AG09319 (cell line): ENCODE measurements around the gene PAWR.

Experiments
- DNase-seq: peaks from one replicate; pipeline ENCODE4 v3.0.0-alpha.2; 2010; ENCODE audit warnings: low read depth; ENCODE audit errors: extremely low read depth
- TF ChIP-seq, protein P1 (sequence below): IDR thresholded peaks from 2 replicates; pipeline ENCODE4 v1.5.1; 2011; ENCODE audit warnings: low read depth, mild to moderate bottlenecking, inconsistent platforms, low read length, moderate library complexity

The PAWR gene

DNA sequence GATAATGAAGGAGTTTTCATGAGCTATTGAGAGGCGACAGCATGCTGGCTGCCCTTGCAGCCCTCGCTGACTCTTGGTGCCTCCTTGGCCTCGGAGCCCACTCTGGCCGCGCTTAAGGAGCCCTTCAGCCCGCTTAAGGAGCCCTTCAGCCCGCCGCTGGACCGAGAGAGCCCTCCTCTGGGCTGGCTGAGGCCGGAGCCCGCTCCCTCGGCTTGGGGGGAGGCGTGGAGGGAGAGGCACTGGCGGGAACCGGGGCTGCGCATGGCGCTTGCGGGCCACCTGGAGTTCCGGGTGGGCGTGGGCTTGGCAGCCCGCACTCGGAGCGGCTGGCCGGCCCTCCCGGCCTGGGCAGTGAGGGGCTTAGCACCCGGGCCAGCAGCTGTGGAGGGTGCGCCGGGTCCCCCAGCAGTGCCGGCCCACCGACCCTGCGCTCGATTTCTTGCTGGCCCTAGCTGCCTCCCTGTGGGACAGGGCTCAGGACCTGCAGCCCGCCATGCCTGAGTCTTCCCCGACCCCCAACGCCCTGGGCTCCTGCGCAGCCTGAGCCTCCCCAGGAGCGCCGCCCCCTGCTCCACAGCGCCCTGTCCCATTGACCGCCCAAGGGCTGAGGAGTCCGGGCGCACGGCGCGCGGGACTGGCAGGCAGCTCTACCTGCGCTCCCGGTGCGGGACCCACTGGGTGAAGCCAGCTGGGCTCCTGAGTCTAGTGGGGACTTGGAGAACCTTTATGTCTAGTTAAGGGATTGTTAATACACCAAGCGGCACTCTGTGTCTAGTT is 20.1 kb upstream of the PAWR start:
- DNase-seq = no peak
- TF ChIP-seq, protein P1, sequence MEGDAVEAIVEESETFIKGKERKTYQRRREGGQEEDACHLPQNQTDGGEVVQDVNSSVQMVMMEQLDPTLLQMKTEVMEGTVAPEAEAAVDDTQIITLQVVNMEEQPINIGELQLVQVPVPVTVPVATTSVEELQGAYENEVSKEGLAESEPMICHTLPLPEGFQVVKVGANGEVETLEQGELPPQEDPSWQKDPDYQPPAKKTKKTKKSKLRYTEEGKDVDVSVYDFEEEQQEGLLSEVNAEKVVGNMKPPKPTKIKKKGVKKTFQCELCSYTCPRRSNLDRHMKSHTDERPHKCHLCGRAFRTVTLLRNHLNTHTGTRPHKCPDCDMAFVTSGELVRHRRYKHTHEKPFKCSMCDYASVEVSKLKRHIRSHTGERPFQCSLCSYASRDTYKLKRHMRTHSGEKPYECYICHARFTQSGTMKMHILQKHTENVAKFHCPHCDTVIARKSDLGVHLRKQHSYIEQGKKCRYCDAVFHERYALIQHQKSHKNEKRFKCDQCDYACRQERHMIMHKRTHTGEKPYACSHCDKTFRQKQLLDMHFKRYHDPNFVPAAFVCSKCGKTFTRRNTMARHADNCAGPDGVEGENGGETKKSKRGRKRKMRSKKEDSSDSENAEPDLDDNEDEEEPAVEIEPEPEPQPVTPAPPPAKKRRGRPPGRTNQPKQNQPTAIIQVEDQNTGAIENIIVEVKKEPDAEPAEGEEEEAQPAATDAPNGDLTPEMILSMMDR = no peak

DNA sequence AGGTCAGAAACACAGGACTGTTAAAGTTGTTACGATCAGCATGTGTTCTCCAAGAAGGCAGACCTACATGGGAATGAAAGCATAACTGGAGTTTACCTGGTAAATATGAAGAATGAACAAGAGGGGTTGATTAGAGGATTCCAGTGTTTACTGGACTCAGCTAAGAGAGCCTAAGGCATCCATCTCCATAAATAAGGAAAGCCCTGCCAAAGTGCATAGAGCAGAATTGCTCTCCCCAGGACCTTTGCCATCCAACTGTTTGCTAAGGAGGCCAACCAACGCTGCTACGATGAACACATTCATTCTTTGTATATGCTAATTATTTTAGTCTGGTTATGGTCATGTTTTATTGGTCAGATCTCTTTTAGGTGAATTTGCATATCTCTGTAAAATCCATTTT is 17.1 kb upstream of the PAWR start:
- TF ChIP-seq, protein P1 = no peak
- DNase-seq = no peak

DNA sequence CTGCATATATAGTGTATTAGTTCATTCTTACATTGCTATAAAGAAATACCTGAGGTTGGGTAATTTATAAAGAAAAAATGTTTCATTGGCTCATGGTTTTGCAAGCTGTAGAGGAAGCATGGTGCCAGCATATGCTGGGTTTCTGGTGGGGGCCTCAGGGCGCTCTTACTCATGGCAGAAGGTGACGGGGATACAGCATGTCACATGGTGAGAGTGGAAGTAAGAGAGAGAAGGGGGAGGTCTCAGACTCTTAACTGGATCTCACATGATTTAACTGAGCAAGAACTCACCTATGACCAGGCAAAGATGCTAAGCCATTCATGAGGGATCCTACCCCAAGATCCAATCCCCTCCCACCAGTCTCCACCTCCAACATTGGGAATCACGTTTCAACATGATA is 15.9 kb upstream of the PAWR start:
- TF ChIP-seq, protein P1 = no peak
- no peak for DNase-seq

DNA sequence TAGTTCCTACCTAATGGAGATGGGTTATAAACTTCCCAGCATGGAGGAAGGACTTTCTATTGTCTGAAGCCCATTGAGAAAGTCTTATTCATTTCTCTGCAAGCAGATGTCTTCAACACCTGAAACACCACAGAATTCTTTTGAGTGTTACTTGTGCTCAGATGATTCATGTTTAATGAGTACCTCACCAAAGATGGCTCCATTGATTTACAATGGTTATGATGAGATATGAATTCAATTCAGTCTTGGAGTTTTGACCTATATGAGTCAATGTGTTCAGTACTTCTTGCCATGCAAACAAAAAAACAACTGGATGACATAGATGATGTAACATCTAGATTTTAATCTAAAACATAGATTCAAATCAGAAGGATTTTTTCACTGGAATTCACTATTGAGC is 15.4 kb upstream of the PAWR start:
- TF ChIP-seq, protein P1 = no peak

DNA sequence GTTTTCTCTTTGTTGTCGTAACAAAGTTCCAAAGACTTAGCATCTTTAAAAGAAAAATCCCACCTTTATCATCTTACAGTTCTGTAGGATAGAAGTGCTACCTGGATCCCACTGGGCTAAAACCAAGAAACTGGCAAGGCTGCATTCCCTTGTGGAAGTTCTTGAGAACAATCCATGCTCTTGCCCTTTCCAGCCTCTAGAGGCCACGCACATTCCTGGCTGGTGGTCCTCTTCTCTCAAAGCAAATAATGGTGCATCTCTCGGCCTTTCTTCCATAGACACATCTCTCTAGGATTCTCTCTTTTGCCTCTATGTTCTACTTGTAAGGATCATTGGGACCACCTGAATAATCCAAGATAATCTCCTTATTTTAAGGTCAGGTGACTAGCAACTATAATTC is 8.2 kb upstream of the PAWR start:
- TF ChIP-seq, protein P1 = no peak
- DNase-seq = no peak

More for the DNA sequence above, 15.4 kb upstream of the PAWR start:
- DNase-seq = no peak

DNA sequence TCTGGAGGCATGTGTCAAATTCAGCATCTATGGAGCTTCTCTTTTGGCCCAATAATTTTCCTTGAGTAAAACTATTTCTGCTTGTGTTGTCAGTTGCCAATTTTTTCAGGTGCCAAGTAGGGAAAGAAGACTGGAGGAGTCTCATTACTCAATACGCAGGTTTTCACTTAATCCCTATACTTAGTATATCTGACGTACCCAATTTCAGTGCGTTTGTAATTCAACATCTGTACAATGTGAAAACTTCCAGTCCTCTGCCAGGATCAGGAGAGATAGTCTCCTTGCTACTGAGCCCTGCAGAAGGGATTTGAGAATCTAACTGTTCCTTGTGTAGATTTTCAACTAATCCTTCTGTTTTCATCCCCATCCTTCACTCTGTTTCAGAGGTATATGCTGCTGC is 5.7 kb upstream of the PAWR start:
- TF ChIP-seq, protein P1 = no peak
- DNase-seq = no peak

DNA sequence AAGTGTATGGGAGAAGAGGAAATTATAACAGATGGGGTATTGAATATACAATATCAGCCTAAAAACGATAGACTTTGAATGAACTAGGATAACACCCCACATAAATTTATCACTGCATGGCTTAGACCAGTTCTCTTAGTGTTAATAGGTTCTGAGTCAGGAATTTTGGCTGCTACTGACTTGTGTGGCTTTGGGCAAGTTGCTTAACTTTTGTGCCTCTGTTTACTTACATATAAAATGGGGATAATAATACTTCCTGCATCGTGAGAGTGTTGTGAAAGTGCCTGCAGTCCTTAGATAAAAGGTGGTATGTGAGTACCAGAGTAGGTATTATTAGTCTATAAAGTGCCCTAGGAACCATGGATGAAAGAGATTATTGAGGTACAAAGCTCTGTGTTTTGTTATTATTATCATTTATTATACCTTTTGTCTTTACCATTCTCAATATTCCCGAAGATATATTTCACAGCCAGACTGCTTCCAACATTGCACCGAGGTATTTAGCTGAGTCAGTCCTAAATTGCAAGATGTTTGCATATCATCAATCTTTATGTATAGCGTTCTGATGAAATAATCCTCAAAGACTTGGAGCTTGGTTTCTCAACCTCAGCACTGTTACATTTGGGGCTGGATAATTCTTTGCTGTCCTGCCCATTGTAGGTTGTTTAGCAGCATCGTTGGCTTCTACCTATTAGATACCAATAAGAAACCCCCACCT is 2.3 kb upstream of the PAWR start:
- DNase-seq = no peak
- TF ChIP-seq, protein P1 = no peak
